ENCODE results near the gene HTD2.

HTD2 gene

GRCh38 chr3:58357402-58357801 lies 51.1 kb downstream of the HTD2 start:
- DNase-seq (ENCODE audit: low read depth in 2 of 2): no peak

GRCh38 chr3:58358092-58358491 lies 51.8 kb downstream of the HTD2 start:
- DNase-seq (ENCODE audit: low read depth in 2 of 2): no peak

GRCh38 chr3:58358808-58359207 lies 52.5 kb downstream of the HTD2 start:
- no peak for DNase-seq (ENCODE audit: low read depth in 2 of 2)

- DNase-seq (ENCODE audit: low read depth in 2 of 2): no peak
Observed at GRCh38 chr3:58359621-58360020, 53.3 kb downstream of the HTD2 start.

- DNase-seq (ENCODE audit: low read depth in 2 of 2): no peak
Observed at GRCh38 chr3:58361866-58362265, 55.5 kb downstream of the HTD2 start.

- DNase-seq (ENCODE audit: low read depth in 2 of 2): no peak
Observed at GRCh38 chr3:58366699-58367098, 60.4 kb downstream of the HTD2 start.

GRCh38 chr3:58369038-58369437 lies 62.7 kb downstream of the HTD2 start:
- DNase-seq (ENCODE audit: low read depth in 2 of 2): no peak
